K562 (cell line): ENCODE data around the gene CFD. TPM values are rescaled to one million over a fixed set of nuclear protein-coding genes. Genes with fewer than 3 reads are reported as not detected.
A peak's percentile ranks its signal among the peaks of the same experiment; 100 is the strongest.

Source experiments
- CEBPG ChIP-seq, 3 experiments: fragments of 200-800 bp in 1 of 3; sonication (Bioruptor generic) in 1 of 3; sonication (generic) in 1 of 3; formaldehyde crosslinking in 1 of 3; IDR thresholded peaks in 2 of 3; conservative IDR thresholded peaks in 1 of 3; 2 replicates each; pipeline versions ENCODE4 v1.6.1 to v1.8.0; 2016 to 2022; ENCODE audit warnings: missing compliant biosample characterization in 2 of 3, missing genetic modification characterization in 2 of 3, mild to moderate bottlenecking in 1 of 3, missing genetic modification reagents in 1 of 3
- CLOCK ChIP-seq: fragments of 250-450 bp; sonication (Bioruptor Pico); IDR thresholded peaks from 2 replicates; pipeline ENCODE4 v1.4.0; 2020; ENCODE audit warnings: mild to moderate bottlenecking, moderate library complexity, borderline replicate concordance
- CREM ChIP-seq: IDR thresholded peaks from 2 replicates; pipeline ENCODE4 v1.6.1; 2014; ENCODE audit warnings: antibody characterized with exemption, low read depth
- CSDE1 ChIP-seq, 2 experiments: fragments of 450-650 bp; IDR thresholded peaks; 2 replicates each; pipeline ENCODE4 v1.6.1; 2016; ENCODE audit warnings: mild to moderate bottlenecking in 1 of 2
- DMBX1 ChIP-seq: fragments of 250-450 bp; sonication (Bioruptor Pico); IDR thresholded peaks from 2 replicates; pipeline ENCODE4 v1.8.0; 2022; ENCODE audit warnings: inconsistent platforms, mild to moderate bottlenecking, moderate library complexity, borderline replicate concordance
- ELF4 ChIP-seq: fragments of 450-650 bp; formaldehyde crosslinking; IDR thresholded peaks from 2 replicates; pipeline ENCODE4 v1.4.0; 2022; ENCODE audit warnings: missing genetic modification characterization
- ESRRA ChIP-seq: fragments of 450-650 bp; IDR thresholded peaks from 2 replicates; pipeline ENCODE4 v1.6.1; 2014; ENCODE audit warnings: low read depth, mild to moderate bottlenecking, moderate library complexity, borderline replicate concordance
- GMEB1 ChIP-seq: fragments of 250-450 bp; sonication (Bioruptor Pico); IDR thresholded peaks from 2 replicates; pipeline ENCODE4 v1.4.0; 2020; ENCODE audit warnings: mild to moderate bottlenecking
- MED1 ChIP-seq: sonication (generic); formaldehyde crosslinking; IDR thresholded peaks from 2 replicates; pipeline ENCODE4 v1.8.1; 2023; ENCODE audit warnings: missing genetic modification reagents, borderline replicate concordance
- NBN ChIP-seq: fragments of 450-650 bp; IDR thresholded peaks from 2 replicates; pipeline ENCODE4 v1.6.1; 2016; ENCODE audit warnings: low read depth, mild to moderate bottlenecking
- NFE2L1 ChIP-seq: fragments of 450-650 bp; IDR thresholded peaks from 2 replicates; pipeline ENCODE4 v1.6.1; 2016; ENCODE audit warnings: missing genetic modification characterization, low read depth, mild to moderate bottlenecking, missing compliant biosample characterization, moderate library complexity, borderline replicate concordance
- NR4A1 ChIP-seq, 2 experiments: fragments of 250-450 bp in 1 of 2; fragments of 450-650 bp in 1 of 2; sonication (Bioruptor Pico) in 1 of 2; IDR thresholded peaks; 2 replicates each; pipeline versions ENCODE4 v1.4.0 to v1.6.1; 2016 to 2020; ENCODE audit warnings: mild to moderate bottlenecking in 2 of 2, missing compliant biosample characterization in 1 of 2, missing genetic modification characterization in 1 of 2, moderate library complexity in 1 of 2
- NRF1 ChIP-seq, 2 experiments: fragments of 450-650 bp; IDR thresholded peaks in 1 of 2; conservative IDR thresholded peaks in 1 of 2; 2 replicates each; pipeline ENCODE4 v1.6.1; 2014; ENCODE audit warnings: mild to moderate bottlenecking in 2 of 2
- RBFOX2 ChIP-seq: fragments of 200-400 bp; formaldehyde crosslinking; IDR thresholded peaks from 2 replicates; pipeline ENCODE4 v1.6.1; 2017; ENCODE audit warnings: low read depth, mild to moderate bottlenecking, low read length, moderate library complexity
- TARDBP ChIP-seq: fragments of 450-650 bp; IDR thresholded peaks from 2 replicates; pipeline ENCODE4 v1.6.1; 2016
- THRAP3 ChIP-seq: fragments of 450-650 bp; IDR thresholded peaks from 2 replicates; pipeline ENCODE4 v1.6.1; 2016; ENCODE audit warnings: mild to moderate bottlenecking, inconsistent platforms, borderline replicate concordance
- ZEB2 ChIP-seq: fragments of 450-650 bp; IDR thresholded peaks from 2 replicates; pipeline ENCODE4 v1.6.1; 2016
- polyA plus RNA-seq, 8 experiments: library from polyadenylated mRNA; depleted of rRNA in 4 of 8; stranded (reverse) in 5 of 8; unstranded in 3 of 8; fragments of >200 nt; fragmentation: Nextera tagmentation in 2 of 8; fragmentation: Illumina TruSeq in 1 of 8; extraction: Ambion mirVana in 2 of 8; extraction: Trizol in 1 of 8; gene quantifications; 2 replicates each; pipeline versions ENCODE4 v1.2.1 to v1.2.3, GENCODE V29; 2011 to 2014; ENCODE audit warnings: inconsistent platforms in 1 of 8, missing spikeins in 1 of 8
- total RNA-seq, 7 experiments: library from RNA; depleted of rRNA in 6 of 7; stranded (reverse); fragments of >200 nt in 6 of 7; fragmentation: Illumina TruSeq in 2 of 7; extraction: Trizol in 2 of 7; gene quantifications; 2 replicates each; pipeline versions ENCODE4 v1.2.1 to v1.2.3, GENCODE V29; 2011 to 2021; ENCODE audit warnings: low replicate concordance in 1 of 7
- TF ChIP-seq, protein P1 (sequence below): fragments of 450-650 bp; IDR thresholded peaks from 2 replicates; pipeline ENCODE4 v1.6.1; 2017; ENCODE audit warnings: antibody characterized with exemption, mild to moderate bottlenecking

Gene CFD
- total and polyA plus RNA-seq, 9 of the 15 experiments (the other 6 are each of a cell fraction or from before 2014, with no cell fraction given) = 0.52 to 59.4 (median 7.6) TPM

DNA sequence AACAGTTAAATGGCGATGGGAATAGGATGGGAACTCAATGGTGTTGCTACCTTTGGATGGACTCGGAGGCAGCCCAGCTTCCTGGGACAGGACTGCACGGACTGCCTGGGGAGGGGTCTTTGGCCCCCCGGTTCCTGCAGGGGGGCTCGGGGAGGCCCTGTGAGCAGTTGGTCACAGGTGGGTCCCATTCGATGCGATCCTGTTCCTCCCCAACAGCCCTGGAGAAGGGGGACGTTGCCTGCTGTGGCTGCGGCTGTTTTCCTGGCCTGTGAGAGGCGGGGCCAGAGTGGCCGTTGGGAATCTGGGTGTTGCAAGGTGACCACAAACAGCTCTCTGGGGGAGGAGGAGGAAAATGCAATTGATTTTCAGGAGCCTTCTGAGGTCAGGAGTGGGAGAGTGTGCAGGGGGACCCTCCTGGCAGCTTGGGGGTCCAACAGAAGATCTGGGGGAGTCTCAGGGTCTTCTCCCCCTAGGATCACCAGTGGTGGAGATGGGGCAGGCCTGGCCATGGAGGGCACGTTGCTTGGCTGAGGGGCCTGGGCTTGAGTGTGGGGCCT is 35.8 kb upstream of the CFD start (continued):
- TF ChIP-seq CEBPG (CRISPR knock-in tag; IDR thresholded peaks at IDR 0.05) (peak; percentile 82), CEBPG (tag; conservative IDR thresholded peaks at IDR 0.05 in 1 of 2, IDR thresholded peaks at IDR 0.05 in 1 of 2) (peak; percentile 66 to 75), NRF1 (conservative IDR thresholded peaks at IDR 0.05 in 1 of 2, IDR thresholded peaks at IDR 0.05 in 1 of 2) (peak in 1 of 2 experiments; percentile 28; a peak in 1 of 4 replicates), GMEB1 (CRISPR knock-in tag) (no peak), THRAP3 (no peak), TARDBP (no peak), MED1 (CRISPR knock-in tag) (no peak), NBN (peak; percentile 66; the same call in 1 of the 2 replicates), CLOCK (CRISPR knock-in tag) (no peak), NFE2L1 (no peak), CSDE1 (IDR thresholded peaks at IDR 0.05) (0 out of 4 replicates have a peak, but pooled peaks of 1 of the 2 experiments have one; percentile 20), ELF4 (CRISPR knock-in tag) (no peak), ESRRA (peak; percentile 91; the same call in 1 of the 2 replicates), DMBX1 (CRISPR knock-in tag) (0 out of 2 replicates have a peak, but pooled peaks have one; percentile 20), CREM (peak; percentile 55), RBFOX2 (peak; percentile 76), ZEB2 (0 out of 2 replicates have a peak, but pooled peaks have one; percentile 40), NR4A1 (CRISPR knock-in tag; IDR thresholded peaks at IDR 0.05) (no peak), NR4A1 (tag; IDR thresholded peaks at IDR 0.05) (peak; percentile 21; the same call in 1 of the 2 replicates)
- TF ChIP-seq, protein P1, sequence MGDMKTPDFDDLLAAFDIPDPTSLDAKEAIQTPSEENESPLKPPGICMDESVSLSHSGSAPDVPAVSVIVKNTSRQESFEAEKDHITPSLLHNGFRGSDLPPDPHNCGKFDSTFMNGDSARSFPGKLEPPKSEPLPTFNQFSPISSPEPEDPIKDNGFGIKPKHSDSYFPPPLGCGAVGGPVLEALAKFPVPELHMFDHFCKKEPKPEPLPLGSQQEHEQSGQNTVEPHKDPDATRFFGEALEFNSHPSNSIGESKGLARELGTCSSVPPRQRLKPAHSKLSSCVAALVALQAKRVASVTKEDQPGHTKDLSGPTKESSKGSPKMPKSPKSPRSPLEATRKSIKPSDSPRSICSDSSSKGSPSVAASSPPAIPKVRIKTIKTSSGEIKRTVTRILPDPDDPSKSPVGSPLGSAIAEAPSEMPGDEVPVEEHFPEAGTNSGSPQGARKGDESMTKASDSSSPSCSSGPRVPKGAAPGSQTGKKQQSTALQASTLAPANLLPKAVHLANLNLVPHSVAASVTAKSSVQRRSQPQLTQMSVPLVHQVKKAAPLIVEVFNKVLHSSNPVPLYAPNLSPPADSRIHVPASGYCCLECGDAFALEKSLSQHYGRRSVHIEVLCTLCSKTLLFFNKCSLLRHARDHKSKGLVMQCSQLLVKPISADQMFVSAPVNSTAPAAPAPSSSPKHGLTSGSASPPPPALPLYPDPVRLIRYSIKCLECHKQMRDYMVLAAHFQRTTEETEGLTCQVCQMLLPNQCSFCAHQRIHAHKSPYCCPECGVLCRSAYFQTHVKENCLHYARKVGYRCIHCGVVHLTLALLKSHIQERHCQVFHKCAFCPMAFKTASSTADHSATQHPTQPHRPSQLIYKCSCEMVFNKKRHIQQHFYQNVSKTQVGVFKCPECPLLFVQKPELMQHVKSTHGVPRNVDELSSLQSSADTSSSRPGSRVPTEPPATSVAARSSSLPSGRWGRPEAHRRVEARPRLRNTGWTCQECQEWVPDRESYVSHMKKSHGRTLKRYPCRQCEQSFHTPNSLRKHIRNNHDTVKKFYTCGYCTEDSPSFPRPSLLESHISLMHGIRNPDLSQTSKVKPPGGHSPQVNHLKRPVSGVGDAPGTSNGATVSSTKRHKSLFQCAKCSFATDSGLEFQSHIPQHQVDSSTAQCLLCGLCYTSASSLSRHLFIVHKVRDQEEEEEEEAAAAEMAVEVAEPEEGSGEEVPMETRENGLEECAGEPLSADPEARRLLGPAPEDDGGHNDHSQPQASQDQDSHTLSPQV = peak; percentile 80; the same call in 1 of the 2 replicates
